Panc1 (cell line): Measurements from ENCODE around the gene CHST11.

ENCODE experiments used
- POLR2AphosphoS5 ChIP-seq: IDR thresholded peaks from 2 replicates; pipeline ENCODE4 v1.6.1; 2012; ENCODE audit warnings: mild to moderate bottlenecking, low read depth, low read length, moderate library complexity
- SIN3A ChIP-seq: IDR thresholded peaks from 2 replicates; pipeline ENCODE4 v1.6.1; 2012; ENCODE audit warnings: low read depth, mild to moderate bottlenecking, low read length, moderate library complexity, borderline replicate concordance; ENCODE audit not compliant: insufficient read depth
- TF ChIP-seq, protein P1 (sequence below): fragments of 450-650 bp; IDR thresholded peaks from 2 replicates; pipeline ENCODE4 v1.5.1; 2017; ENCODE audit warnings: mild to moderate bottlenecking

DNA sequence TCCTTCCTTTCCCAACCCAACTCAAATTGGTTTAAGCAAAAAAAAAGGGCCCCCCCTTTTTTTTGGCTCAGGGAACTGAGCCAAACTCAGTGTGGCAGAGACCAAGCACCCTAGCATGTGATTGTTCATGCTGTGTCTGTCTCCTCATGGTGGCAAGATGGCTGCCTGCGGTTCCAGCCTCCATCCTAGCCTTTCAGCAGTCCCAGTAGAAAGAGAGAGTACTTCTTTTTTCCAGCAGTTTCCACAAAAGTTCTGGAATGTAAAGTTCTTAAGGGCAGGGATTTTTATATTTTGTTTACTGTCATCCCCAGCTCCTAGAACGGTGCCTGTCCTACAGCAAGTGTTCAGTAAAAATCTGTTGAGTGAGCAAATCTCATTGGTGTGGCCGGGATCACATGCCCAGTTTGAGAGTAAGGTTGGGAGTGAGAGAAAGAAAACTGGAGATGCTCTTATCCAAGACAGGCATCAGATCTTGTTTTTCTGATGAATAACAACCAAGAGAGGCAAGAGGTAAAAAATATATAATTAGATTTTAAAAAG lies 22.4 kb downstream of the CHST11 start:
- TF ChIP-seq, protein P1, sequence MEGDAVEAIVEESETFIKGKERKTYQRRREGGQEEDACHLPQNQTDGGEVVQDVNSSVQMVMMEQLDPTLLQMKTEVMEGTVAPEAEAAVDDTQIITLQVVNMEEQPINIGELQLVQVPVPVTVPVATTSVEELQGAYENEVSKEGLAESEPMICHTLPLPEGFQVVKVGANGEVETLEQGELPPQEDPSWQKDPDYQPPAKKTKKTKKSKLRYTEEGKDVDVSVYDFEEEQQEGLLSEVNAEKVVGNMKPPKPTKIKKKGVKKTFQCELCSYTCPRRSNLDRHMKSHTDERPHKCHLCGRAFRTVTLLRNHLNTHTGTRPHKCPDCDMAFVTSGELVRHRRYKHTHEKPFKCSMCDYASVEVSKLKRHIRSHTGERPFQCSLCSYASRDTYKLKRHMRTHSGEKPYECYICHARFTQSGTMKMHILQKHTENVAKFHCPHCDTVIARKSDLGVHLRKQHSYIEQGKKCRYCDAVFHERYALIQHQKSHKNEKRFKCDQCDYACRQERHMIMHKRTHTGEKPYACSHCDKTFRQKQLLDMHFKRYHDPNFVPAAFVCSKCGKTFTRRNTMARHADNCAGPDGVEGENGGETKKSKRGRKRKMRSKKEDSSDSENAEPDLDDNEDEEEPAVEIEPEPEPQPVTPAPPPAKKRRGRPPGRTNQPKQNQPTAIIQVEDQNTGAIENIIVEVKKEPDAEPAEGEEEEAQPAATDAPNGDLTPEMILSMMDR = no peak
- TF ChIP-seq SIN3A = no peak
- no peak for TF ChIP-seq POLR2AphosphoS5
